HEK293T (cell line): ENCODE results near the gene LCE5A.
A peak's percentile ranks its signal among the peaks of the same experiment; 100 is the strongest.
"Not testable (repeated sequence)": the region's sequence is repeated elsewhere in the genome, so short reads cannot be mapped to it uniquely, and the experiment has no call there.

Source experiments
- CTCF ChIA-PET: fragments of 350-600 bp; formaldehyde crosslinking; extraction: SDS; loops from one replicate; lab custom pipeline; 2021; ENCODE audit warnings: antibody characterized with exemption, inconsistent platforms; lab: Yijun Ruan, JAX
- POLR2A ChIA-PET: fragments of 350-600 bp; formaldehyde crosslinking; extraction: SDS; loops from one replicate; lab custom pipeline; 2020; ENCODE audit warnings: antibody characterized with exemption, inconsistent platforms; lab: Yijun Ruan, JAX
- DNase-seq: peaks from one replicate; pipeline ENCODE4 v3.0.0; 2012; ENCODE audit warnings: mixed read lengths; ENCODE audit errors: extremely low spot score
- ARNT ChIP-seq: fragments of 450-650 bp; IDR thresholded peaks from 2 replicates; pipeline ENCODE4 v1.6.1; 2017; ENCODE audit warnings: mild to moderate bottlenecking
- BHLHE40 ChIP-seq: fragments of 450-650 bp; IDR thresholded peaks from 2 replicates; pipeline ENCODE4 v1.6.1; 2016; ENCODE audit warnings: mild to moderate bottlenecking, moderate library complexity, borderline replicate concordance
- CTBP1 ChIP-seq: fragments of 450-650 bp; IDR thresholded peaks from 2 replicates; pipeline ENCODE4 v1.6.1; 2016; ENCODE audit warnings: borderline replicate concordance
- ELF4 ChIP-seq: fragments of 450-650 bp; IDR thresholded peaks from 2 replicates; pipeline ENCODE4 v1.6.1; 2017; ENCODE audit warnings: antibody characterized with exemption
- FOXA1 ChIP-seq: fragments of 450-650 bp; IDR thresholded peaks from 2 replicates; pipeline ENCODE4 v1.6.1; 2016; ENCODE audit warnings: mild to moderate bottlenecking
- FOXK2 ChIP-seq: fragments of 450-650 bp; IDR thresholded peaks from 2 replicates; pipeline ENCODE4 v1.6.1; 2016; ENCODE audit warnings: mild to moderate bottlenecking
- FOXM1 ChIP-seq: fragments of 450-650 bp; IDR thresholded peaks from 2 replicates; pipeline ENCODE4 v1.6.1; 2017; ENCODE audit warnings: mild to moderate bottlenecking, borderline replicate concordance
- HDGF ChIP-seq: fragments of 450-650 bp; IDR thresholded peaks from 2 replicates; pipeline ENCODE4 v1.6.1; 2017; ENCODE audit warnings: antibody characterized with exemption, borderline replicate concordance
- L3MBTL2 ChIP-seq: fragments of 450-650 bp; conservative IDR thresholded peaks from 2 replicates; pipeline ENCODE4 v1.6.1; 2016; ENCODE audit warnings: mild to moderate bottlenecking
- LEF1 ChIP-seq: fragments of 450-650 bp; IDR thresholded peaks from 2 replicates; pipeline ENCODE4 v1.6.1; 2017; ENCODE audit warnings: mild to moderate bottlenecking, borderline replicate concordance
- NFRKB ChIP-seq: fragments of 450-650 bp; IDR thresholded peaks from 2 replicates; pipeline ENCODE4 v1.6.1; 2016; ENCODE audit warnings: mild to moderate bottlenecking, moderate library complexity
- SP1 ChIP-seq: fragments of 450-650 bp; IDR thresholded peaks from 2 replicates; pipeline ENCODE4 v1.6.1; 2017
- SUZ12 ChIP-seq: fragments of 450-650 bp; IDR thresholded peaks from 2 replicates; pipeline ENCODE4 v1.6.1; 2016; ENCODE audit warnings: mild to moderate bottlenecking
- TARDBP ChIP-seq: fragments of 450-650 bp; IDR thresholded peaks from 2 replicates; pipeline ENCODE4 v1.6.1; 2016
- ZNF384 ChIP-seq: fragments of 450-650 bp; IDR thresholded peaks from 2 replicates; pipeline ENCODE4 v1.6.1; 2016
- TF ChIP-seq, protein P1 (sequence below): fragments of 450-650 bp; IDR thresholded peaks from 2 replicates; pipeline ENCODE4 v1.6.1; 2016

LCE5A gene

DNA sequence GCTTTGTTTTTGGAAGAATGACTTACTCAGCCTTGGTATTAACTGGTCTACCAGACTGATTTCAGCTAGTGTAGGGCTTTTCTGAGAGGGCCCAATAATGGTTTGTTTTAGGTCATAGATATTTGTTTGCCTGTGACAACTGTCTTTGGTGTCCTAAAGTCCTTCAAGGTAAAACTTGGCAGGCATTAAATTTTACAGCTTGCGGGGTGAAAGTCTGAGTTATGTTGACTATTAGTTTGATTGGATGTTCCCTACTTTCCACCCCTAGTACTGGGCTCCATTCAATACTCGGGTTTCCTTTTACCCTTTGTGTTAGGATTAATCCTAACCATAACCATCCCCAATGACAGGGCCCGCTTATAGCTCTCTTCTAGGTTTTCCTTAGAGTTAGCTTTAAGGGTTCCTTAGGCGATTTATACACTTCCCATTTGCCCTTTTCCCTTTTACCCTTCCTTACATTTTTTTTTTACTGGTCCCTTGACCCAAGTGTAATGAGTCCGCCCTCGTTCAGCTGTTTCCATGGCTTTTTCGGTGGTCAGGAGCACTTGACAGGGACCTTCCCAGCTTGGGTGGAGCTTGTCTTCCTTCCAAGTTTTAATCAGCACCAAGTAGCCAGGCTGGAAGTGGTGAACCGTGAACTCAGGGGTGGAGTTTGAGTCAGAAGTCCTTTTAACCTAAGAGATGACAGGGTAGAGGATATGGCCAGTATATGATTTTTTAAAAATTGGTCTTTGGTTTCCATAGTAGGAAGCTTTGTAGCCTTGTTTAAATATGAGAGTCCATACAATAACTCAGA is 28.5 kb upstream of the LCE5A start:
- POLR2A ChIA-PET = no interaction called here
- CTCF ChIA-PET = no interaction called here
- TF ChIP-seq ARNT (no peak), LEF1 (no peak), BHLHE40 (no peak), HDGF (no peak), TARDBP (no peak), FOXA1 (no peak), ZNF384 (no peak), FOXK2 (no peak)
- DNase-seq = no peak

DNA sequence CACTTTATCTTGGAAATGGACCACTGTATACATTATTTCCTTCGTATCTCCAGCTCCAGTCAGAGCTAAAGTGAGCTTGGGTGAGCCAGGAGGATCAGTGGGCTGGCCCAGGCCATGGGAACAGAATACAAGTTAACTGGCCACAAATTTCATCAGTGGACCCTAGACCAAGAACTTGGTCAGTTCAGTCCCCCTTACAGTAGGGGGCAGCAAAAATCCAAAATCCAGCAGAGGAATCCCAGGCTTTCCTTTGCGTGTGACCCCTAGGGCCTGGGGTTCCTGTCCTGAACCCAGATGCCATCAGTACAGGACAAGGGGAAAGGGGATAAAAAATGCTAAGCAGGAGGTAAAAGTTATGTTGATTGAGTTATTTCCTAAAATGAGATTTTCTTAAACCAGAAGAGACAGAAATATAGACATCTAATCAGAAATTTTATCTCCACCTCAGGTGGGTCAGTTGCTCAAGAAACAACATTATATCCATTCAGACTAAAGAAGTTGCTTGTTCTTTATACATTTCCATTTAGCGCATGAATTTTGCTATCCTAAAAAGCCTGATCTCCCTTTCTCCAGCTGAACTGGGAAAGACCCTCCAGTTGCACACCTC is 24.1 kb upstream of the LCE5A start:
- POLR2A ChIA-PET = no interaction called here
- CTCF ChIA-PET = interaction anchor here (0.8 kb wide), 1 partner anchor 11 kb away, joined by 4 read pairs; no protein-coding TSS in a partner anchor
- DNase-seq = peak; percentile 35
- TF ChIP-seq FOXM1 = no peak
- TF ChIP-seq LEF1 = no peak
- TF ChIP-seq FOXA1 = no peak
- no peak for TF ChIP-seq HDGF
- TF ChIP-seq, protein P1, sequence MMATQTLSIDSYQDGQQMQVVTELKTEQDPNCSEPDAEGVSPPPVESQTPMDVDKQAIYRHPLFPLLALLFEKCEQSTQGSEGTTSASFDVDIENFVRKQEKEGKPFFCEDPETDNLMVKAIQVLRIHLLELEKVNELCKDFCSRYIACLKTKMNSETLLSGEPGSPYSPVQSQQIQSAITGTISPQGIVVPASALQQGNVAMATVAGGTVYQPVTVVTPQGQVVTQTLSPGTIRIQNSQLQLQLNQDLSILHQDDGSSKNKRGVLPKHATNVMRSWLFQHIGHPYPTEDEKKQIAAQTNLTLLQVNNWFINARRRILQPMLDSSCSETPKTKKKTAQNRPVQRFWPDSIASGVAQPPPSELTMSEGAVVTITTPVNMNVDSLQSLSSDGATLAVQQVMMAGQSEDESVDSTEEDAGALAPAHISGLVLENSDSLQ = no peak
- no peak for TF ChIP-seq SUZ12
- TF ChIP-seq L3MBTL2 = no peak
- TF ChIP-seq ARNT = no peak
- no peak for TF ChIP-seq CTBP1
- no peak for TF ChIP-seq BHLHE40
- TF ChIP-seq NFRKB = no peak
- TF ChIP-seq TARDBP = no peak
- TF ChIP-seq ELF4 = no peak
- TF ChIP-seq FOXK2 = no peak
- TF ChIP-seq ZNF384 = no peak
- no peak for TF ChIP-seq SP1

DNA sequence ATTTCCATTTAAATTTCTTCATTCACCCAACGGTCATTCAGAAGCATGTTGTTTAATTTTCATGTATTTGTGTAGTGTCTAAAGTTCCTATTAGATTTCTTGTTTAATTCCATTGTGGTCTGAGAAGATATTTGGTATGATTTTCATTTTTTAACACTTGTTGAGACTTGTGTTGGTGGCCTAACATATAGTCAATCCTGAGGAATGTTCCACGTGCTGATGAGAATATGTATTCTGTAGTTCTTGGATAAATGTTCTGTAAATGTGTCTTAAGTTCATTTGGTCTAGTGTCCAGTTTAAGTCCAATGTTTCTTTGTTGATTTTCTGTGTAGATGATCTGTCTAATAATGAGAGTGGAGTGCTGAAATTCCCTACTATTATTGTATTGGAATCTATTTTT is 22.7 kb upstream of the LCE5A start:
- ChIA-PET CTCF (no interaction called here), POLR2A (no interaction called here)
- no peak for TF ChIP-seq ARNT
- TF ChIP-seq HDGF = no peak
- no peak for TF ChIP-seq FOXA1
- TF ChIP-seq TARDBP = no peak
- TF ChIP-seq CTBP1 = no peak
- no peak for TF ChIP-seq SP1
- TF ChIP-seq LEF1 = no peak
- no peak for DNase-seq

DNA sequence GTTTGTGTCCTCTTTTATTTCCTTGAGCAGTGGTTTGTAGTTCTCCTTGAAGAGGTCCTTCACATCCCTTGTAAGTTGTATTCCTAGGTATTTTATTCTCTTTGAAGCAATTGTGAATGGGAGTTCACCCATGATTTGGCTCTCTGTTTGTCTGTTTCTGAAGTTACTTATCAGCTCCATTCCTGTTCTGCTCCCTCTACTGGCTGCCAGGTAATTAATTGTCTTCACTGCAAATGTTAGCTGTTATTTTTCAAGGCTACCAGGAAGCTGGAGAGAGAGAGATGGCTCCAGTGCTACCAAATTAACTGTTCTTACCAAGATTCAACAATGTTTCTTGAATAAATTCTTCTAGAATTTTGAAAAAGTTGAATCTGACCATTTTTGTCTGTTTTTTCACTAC is 19.1 kb upstream of the LCE5A start:
- POLR2A ChIA-PET, DNase-seq, CTCF ChIA-PET: not testable (repeated sequence)

DNA sequence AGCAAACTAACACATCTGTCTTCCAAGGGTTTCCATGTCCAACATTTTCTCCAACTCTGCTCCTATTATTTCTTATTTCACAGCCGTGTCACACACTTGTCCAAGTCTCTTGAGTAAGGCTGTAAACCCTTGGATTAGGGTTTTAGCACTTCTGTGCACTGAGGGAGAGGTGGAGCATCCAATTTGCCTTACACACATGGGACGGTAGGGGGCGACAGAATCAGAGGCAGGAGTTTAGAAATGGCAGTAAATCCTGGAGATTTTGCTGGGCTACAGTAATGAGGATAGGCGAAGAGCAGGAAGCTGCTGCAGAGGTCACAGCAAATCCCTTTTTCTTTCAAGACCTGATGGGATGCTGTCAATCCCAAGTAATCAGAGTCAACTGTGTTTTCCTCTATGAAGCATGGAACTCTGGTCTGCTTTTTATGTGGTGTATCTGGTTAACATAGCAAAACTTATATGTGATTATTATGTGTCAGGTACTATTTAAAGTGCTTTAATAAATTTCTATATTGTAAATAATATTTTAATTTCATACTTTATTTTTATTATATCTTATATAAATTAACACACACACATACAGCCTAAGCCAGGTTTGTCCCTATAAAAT is 15.4 kb upstream of the LCE5A start:
- TF ChIP-seq ZNF384 (no peak), ARNT (no peak), SP1 (no peak), CTBP1 (no peak), FOXA1 (no peak), TARDBP (no peak), LEF1 (no peak), SUZ12 (no peak), FOXK2 (no peak), HDGF (no peak), BHLHE40 (no peak), ELF4 (no peak), NFRKB (no peak)
- DNase-seq = peak; percentile 65
- ChIA-PET POLR2A (no interaction called here), CTCF (interaction anchor here (1.0 kb wide), 1 partner anchor 12 kb away, joined by 3 read pairs; no protein-coding TSS in a partner anchor)

DNA sequence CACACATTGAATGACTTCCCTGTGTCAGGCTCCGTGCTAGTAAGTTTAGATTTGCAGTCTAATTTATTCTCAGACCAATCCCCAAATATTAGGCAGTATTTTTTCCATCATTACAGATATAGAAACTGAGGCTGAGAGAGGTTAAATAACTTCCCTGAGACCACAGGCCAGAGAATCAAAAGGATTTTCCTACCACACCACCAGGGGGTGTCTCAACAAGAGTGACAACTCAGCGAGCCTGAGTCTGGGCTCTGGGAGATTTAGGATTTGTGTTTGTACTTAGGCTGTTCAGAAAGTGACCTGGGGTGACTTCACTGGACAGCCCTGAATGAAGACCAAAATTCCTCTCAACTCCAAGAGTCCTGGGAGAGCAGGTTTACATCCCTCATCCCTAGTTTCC is 13.3 kb upstream of the LCE5A start:
- DNase-seq = peak; percentile 42
- TF ChIP-seq ARNT (no peak), FOXM1 (no peak), SP1 (no peak), HDGF (no peak), FOXK2 (no peak), TARDBP (no peak)
- CTCF ChIA-PET = interaction anchor here (0.6 to 0.9 kb wide), 4 partner anchors 11 to 367 kb away, joined by 3 to 4 read pairs (median 3); no protein-coding TSS in a partner anchor
- POLR2A ChIA-PET = no interaction called here

DNA sequence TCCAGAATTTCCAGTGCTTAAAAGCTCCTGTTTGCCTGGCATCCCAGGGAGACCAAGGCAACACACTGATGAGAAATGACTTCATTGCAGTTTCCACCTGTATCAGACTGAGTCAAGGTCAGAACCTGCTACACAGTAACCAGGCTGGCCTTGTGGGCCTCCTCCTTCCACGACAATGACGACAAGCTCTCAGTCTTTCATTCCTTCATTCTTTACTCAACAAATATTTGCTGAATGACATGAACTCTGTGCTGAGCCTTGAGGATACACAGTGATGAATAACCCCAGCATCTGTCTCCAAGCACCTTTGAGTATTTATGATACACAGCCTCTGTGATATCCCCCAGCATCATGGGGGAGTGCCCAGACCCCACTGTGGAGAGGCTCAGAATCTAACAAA is 8.9 kb upstream of the LCE5A start:
- ChIA-PET POLR2A (no interaction called here), CTCF (interaction anchor here (1.6 kb wide), 1 partner anchor 32 kb away, joined by 5 read pairs; no protein-coding TSS in a partner anchor)
- TF ChIP-seq SP1 (no peak), HDGF (no peak), CTBP1 (no peak), FOXK2 (no peak), NFRKB (no peak), BHLHE40 (no peak), L3MBTL2 (no peak), LEF1 (no peak), SUZ12 (no peak), FOXM1 (no peak), ARNT (no peak), ELF4 (no peak), ZNF384 (no peak)
- TF ChIP-seq, protein P1 = no peak
- DNase-seq = no peak
